ENCODE results near the gene GNAI2.

The GNAI2 gene

DNA sequence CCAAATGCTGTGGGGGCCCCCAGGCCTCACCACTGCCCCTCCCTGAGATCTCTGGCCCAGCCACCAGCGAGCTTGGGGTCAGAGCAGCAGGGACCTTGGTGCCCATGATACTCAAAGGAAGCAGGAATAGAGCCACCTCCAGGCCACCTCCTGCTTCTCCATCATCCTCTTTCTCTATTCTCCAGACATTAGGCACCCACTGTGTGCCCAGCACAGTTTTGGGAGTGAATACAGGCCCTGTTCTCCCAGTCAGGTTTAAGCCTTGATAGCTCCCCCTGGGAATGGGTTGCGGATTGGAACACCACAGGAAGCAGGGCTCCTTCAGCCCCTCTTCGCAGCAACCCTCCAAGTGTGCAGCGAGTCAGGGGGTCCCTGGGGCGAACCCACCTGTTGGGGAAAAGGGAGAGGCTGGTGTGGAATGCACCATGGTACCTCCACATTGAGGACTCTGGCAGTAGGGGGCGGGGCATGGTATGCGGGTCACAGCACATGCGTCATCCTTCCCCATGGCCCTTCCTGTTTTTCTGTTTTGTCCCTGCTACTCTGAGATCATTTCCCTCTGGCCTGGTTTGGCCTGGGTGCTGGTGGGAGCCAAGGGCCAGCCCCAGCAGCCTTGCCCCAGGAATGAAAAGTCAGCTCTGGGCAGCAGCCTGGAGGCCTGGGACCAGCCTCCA, 18.7 kb downstream of the GNAI2 start:
- H3K4me3 ChIP-seq (ENCODE audit: low read length), result no peak overlapping the region
- no peak for DNase-seq (ENCODE audit: low read depth)
- TF ChIP-seq, protein P1, sequence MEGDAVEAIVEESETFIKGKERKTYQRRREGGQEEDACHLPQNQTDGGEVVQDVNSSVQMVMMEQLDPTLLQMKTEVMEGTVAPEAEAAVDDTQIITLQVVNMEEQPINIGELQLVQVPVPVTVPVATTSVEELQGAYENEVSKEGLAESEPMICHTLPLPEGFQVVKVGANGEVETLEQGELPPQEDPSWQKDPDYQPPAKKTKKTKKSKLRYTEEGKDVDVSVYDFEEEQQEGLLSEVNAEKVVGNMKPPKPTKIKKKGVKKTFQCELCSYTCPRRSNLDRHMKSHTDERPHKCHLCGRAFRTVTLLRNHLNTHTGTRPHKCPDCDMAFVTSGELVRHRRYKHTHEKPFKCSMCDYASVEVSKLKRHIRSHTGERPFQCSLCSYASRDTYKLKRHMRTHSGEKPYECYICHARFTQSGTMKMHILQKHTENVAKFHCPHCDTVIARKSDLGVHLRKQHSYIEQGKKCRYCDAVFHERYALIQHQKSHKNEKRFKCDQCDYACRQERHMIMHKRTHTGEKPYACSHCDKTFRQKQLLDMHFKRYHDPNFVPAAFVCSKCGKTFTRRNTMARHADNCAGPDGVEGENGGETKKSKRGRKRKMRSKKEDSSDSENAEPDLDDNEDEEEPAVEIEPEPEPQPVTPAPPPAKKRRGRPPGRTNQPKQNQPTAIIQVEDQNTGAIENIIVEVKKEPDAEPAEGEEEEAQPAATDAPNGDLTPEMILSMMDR (conservative IDR thresholded peaks at IDR 0.05; ENCODE audit: low read depth, low read length), result no peak

GRCh38 chr3:50255251-50255615, 19.2 kb downstream of the GNAI2 start:
- H3K4me3 ChIP-seq (ENCODE audit: low read length), result no peak overlapping the region
- DNase-seq (ENCODE audit: low read depth), result no peak
- TF ChIP-seq, protein P1 (conservative IDR thresholded peaks at IDR 0.05; ENCODE audit: low read depth, low read length), result no peak

GRCh38 chr3:50256978-50257890, 21.2 kb downstream of the GNAI2 start:
- TF ChIP-seq, protein P1 (conservative IDR thresholded peaks at IDR 0.05; ENCODE audit: low read depth, low read length), result peak; percentile 69
- no peak overlapping the region for H3K4me3 ChIP-seq (ENCODE audit: low read length)
- DNase-seq (ENCODE audit: low read depth), result no peak

DNA sequence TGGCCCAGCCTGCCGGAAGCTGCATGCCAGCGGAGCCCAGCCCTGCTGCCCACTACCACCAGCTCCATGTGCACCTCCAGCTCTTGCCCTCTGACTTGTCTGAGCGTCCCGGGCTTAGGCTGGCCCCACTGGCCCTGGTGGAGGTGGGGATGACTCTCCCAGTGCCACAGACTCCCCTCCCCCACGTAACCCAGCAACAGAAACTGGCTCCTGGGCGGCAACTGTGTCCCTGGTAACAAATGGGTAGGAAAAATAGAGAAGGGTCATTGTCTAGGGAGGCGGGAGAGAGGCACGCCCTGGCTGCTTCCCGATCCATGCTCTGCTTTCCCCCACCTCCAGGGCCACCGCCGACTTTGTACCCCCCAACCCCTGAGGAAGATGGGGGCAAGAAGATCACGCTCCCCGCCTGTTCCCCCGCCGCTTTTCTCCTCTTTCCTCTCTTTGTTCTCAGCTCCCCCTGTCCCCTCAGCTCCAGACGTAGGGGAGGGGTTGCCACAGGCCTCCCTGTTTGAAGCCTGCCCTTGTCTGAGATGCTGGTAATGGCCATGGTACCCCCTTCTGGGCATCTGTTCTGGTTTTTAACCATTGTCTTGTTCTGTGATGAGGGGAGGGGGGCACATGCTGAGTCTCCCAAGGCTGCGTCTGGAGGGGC, 22.2 kb downstream of the GNAI2 start:
- TF ChIP-seq, protein P1 (conservative IDR thresholded peaks at IDR 0.05; ENCODE audit: low read depth, low read length), result no peak
- no peak overlapping the region for H3K4me3 ChIP-seq (ENCODE audit: low read length)
- no peak for DNase-seq (ENCODE audit: low read depth)

DNA sequence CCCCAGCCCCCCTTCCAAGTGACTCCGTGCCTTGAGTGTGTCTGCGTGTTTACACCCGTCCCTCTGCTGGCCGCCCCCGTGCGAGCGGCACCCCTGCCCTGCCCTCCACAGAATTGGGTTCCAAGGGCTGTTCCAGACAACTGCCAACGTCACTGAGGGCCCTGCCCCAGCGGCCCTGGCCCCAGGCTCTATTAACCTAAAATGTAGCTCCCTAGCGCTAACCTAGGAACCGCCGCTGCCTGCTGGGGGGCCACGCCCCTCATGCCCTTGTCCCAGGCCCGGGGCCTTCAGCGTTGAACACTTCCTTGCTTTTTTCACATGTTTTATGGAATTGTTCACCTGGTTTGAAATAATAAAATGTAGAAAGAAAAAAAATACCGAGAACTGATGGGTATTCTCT, 23.0 kb downstream of the GNAI2 start:
- no peak overlapping the region for H3K4me3 ChIP-seq (ENCODE audit: low read length)
- TF ChIP-seq, protein P1 (conservative IDR thresholded peaks at IDR 0.05; ENCODE audit: low read depth, low read length), result peak; percentile 9
- no peak for DNase-seq (ENCODE audit: low read depth)

DNA sequence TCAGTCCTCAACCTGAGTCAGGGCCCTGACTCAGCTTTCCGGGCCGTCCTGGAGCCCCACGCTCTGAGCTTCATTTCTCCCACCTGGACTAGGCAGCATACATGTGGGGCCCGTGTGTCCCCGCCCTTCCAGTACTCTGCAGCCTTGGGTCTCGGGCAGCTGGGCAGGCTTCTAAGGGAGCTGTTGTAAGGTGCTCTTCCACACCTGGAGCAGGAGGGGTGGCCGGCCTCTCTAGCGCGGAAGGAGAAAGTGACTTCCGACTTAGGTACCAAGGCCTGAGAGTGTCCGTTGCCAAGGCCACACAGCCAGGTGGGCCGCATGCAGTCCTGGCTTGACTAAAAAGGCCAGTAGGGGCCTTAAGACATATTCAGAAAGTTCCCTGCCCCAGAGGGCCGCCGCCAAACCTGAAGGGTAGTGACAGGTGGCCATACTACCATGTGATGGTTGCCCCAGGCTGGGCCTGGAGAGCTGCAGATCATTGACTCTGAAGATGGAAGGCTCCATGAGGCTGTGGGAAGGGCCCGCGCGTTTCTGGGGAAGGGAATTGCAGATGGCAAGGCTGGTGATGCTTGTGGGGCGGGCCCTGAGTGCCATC, 23.5 kb downstream of the GNAI2 start:
- no peak overlapping the region for H3K4me3 ChIP-seq (ENCODE audit: low read length)
- no peak for DNase-seq (ENCODE audit: low read depth)
- TF ChIP-seq, protein P1 (conservative IDR thresholded peaks at IDR 0.05; ENCODE audit: low read depth, low read length), result no peak
